HG03139 (cell line): ENCODE data around the gene OSBPL9.
"Not testable (repeated sequence)": the region's sequence is repeated elsewhere in the genome, so short reads cannot be mapped to it uniquely, and the experiment has no call there.

ENCODE experiments used
- ATAC-seq: cut with Tn5 transposase; IDR thresholded peaks from one replicate; pipeline ENCODE4 v1.9.1; 2021; ENCODE audit not compliant: unreplicated experiment

OSBPL9 gene

DNA sequence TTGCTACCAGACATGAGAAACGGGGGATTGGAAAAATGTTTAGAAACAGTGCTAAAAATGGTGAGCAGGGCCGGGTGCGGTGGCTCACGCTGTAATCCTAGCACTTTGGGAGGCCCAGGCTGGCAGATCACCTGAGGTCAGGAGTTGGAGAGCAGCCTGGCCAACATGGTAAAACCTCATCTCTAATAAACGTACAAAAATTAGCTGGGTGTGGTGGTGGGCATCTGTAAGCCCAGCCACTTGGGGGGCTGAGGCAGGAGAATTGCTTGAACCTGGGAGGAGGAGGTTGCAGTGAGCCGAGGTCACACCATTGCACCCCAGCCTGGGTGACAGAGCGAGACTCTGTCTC lies 116.5 kb downstream of the OSBPL9 start:
- not testable (repeated sequence) for ATAC-seq

DNA sequence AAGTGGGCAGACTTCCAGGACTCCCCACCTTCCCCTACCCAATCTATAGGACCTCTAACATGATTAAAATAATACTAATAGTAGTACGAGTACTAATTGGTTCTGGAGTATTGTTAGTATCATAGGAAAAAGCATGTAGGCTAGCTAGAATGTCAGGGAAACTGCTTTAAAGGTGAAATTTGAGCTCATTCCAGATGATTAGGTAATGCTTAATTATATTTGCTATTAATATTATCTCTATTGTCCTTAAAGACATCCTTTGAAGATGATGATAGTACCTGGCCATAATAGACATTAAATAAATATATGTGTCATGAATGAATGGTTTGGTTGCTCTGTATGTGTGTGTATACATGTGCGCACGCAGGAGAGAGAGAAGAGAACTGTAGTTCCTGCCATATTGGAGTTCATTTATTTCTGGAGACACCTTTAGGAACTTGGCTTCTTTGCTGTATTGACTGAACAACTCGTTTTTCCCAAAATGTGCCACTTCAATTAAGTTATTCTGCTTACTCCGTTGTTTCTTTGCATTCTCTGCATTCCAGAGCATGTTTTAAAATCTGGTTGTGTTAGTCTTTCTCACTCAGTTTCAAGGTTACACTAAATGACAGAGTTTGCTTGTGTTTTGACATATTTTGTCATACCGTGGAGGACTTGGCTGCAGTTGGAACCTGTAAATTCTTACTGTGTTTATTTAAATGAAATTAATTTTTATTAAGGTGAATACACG lies 117.1 kb downstream of the OSBPL9 start:
- no peak for ATAC-seq

DNA sequence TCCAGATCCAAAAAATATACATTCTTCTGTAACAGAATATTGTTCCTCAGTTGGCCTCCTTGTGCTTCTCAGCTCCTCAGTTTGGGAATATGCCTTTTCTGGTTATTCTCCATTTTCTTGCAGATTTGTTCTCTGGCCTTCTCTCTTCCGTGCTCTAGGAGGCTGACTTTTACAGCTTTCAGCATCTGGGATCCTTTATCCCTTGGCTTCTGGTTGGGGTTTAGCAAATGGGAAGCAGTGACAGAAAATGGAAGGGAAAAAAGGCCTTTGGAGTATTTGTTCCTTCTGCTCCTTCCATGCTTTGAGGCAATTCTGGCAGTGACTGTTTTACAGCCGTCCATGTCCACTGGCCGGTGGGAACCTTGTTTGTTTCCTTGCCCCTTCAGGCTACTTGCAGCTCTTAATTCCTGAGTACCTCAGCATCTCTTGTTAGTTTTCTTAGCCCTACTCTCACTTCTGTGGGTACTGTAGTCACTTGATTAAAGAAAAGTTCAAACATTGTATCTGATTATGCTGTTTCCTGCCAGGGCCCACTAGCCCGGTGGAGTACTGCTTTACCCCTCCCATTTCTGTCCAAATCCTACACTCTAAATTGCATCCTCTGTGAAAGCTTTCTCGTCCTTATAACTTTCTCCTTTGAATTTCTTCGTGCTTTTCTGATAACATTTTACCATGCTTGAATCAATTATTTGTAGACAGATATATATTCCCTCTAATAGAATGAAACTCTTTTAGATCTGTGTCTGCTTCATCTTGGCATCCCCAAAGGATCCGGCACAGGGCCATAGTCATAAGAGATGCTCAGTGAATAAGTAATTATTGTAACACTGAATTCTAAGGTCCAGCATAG lies 118.2 kb downstream of the OSBPL9 start:
- ATAC-seq: no peak

DNA sequence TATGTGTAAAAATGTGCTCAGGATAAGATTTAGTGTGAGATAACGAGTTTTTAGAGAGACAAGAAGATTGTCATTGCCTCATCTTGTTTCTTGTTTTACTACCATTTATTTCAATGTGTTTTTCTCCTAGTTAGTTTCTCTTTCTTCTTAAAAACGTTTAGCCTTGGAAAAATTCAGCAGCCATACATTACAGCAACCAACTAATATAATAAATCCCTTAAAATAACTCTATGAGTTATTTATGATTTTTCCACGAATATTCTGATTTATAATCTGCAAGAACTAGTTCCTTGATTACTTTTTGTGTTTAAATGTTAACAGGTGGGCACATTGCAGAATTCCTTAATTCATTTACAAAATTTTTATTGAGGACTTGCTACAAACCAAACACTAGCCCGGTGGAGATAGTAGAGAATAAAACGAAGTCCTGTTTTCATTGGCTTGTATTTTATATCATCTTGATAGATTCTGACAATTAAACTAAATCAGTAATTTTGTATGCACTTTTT lies 118.9 kb downstream of the OSBPL9 start:
- no peak for ATAC-seq

DNA sequence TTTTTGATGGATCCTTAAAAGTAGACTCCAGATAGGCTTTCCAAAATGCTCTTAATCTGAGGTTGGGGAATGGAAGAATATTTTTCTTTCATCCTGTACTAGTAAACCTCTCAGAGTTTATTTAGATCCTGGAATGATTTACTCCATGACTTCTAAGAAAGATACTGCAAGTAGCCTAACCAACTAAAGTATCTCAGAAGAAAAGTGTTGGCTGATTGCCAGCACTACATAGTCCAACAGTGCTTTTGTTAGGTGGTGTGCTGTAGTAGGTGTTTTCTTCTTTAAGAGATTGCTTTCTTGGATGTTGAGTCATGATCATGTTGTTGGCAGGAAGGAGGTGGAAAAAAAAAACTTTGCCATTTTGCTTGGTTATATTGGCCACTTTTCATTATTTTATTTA lies 119.8 kb downstream of the OSBPL9 start:
- no peak for ATAC-seq

DNA sequence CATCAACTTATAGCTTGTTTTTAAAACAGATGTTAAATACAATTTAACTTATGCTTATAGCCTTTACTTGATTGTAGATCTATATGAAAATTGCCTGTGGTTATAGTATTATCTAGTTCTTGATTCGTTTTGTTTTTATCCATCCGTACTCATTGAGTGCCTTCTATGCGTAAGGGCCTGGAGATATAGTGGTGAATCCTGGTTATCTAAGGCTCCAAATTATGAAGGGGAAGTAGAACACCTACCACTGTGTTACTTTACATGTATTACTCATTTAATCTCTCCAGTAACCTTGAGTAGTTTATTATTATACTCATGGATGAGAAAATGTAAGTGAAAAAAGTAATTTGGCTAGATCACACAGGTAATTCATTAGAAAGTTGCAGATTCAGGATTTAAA lies 121.8 kb downstream of the OSBPL9 start:
- no peak for ATAC-seq

DNA sequence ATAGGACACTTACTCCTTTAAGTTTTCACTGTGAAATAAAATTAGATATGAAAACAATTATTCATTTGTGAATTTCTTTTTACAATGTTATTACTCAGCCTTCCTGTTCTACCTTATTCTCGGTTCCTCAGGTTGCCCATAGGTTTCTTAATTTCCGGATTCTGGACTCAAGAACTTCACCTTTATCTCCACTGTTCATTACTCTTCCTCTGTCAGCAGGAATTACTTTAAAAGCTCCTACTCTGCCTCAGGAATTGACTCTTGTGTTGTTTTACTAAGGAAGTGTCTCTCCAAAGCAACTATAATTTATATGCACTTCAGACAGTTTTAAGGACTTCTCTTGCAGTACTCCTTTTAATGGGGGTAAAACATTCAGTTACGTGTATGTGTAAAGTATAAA lies 123.8 kb downstream of the OSBPL9 start:
- ATAC-seq: no peak

DNA sequence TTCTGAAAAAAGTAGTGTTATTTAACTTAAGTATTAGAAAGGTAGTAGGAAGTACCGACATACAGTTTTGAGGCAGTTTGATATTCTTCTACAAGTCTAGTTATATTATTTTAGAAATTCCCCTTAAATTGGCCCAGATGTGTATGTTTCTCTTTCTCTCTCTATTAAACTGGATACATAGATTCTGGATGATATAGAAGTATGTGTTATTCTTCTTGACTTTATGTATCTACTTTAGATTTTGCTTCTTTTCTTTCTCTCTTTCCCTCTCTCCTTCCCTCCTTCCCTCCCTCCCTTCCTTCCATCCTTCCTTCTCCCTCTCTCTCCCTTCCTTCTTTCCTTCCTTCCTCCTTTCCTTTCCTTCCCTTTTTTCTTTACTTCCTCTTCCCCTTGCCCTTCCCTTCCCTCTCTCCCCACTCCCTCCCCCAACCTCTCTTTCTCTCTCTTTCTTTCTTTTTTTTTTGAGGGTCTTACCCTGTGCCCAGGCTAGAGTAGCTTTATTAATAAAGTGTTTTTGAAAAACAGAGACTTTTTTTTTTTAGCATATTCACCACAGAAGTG lies 124.3 kb downstream of the OSBPL9 start:
- no peak for ATAC-seq

DNA sequence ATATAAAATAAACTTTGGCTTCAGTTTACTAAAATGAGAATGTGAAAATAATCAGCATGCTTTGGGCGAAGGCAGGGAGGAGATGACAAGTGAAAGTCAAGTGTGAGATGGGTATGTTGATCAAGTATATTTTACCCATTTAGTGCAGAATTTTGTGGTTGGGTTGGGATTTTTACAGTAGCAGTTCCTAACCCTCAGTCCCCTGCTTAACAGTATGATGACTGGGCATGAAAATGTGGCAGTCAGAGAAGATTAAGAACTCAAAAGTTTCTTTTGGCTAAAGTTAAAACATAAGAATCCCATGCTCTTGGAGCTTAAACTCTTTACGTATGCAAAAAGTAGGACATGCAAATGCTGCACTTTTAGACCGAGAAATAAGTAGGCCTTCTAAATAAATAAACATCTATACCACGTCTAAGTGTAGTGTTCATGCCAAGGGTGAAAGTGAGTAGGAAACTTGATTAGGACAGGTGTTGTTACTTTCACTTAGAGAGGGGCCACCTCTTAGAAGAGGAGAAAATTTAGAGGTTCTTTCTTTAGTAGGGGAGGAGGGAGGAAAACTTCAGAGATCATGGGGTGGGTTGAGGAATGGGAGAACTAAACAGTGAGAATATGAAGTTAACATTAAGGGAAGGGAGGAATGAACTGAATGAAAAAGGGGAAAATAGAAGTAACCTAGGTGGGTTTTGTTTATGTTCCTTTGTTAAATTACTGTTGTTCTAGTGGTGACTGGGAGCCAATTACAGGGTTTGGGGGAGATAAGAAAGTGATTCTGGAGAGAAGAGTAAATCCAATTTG lies 127.8 kb downstream of the OSBPL9 start:
- ATAC-seq: no peak

DNA sequence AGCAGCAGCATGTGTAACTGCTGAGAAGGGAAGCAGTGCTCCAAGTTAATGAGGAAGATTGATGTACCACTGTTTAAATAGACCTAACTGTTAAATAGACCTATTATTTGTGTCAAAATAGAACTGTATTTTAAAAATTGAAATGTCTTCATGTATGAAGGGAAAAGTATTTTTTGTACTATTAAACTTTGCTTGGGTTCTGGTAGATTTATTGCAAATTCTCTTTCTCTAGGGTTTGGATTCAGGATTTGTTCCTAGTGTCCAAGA lies 128.3 kb downstream of the OSBPL9 start:
- ATAC-seq: no peak

DNA sequence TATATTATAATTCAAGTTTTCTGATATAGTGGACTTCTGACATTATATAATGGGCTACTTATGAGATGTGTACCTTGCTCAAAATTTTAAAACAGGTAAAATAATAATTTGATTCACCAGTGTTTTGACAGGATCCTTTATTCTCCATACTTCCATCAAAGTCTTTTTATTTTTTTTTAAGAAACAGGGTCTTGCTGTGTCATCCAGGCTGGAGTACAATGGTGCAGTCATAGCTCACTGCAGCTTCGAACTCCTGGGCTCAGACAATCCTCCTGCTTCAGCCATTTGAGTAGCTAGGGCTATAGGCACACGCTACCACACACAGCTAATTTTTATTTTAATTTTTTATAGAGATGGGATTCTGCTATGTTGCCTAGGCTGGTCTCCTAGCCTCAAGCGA lies 132.3 kb downstream of the OSBPL9 start:
- ATAC-seq: no peak

DNA sequence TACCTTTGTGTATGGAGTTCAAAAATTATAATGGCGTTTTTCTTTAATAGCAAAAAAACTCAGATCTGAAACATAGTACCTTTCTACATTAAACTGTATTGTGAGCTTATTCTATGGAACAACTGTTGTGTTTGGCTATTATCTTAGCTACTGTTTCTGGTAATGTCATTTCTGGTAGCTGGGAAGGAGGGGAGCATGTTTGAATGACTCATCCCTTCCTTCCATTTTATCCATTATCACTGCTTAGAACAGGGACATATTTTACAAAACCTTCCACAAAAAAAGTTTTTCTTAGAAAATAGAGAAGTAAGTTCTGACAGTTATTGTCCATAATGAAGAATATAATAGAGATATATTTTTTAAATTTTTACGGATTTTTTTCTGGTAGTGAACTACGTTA lies 133.3 kb downstream of the OSBPL9 start:
- no peak for ATAC-seq

DNA sequence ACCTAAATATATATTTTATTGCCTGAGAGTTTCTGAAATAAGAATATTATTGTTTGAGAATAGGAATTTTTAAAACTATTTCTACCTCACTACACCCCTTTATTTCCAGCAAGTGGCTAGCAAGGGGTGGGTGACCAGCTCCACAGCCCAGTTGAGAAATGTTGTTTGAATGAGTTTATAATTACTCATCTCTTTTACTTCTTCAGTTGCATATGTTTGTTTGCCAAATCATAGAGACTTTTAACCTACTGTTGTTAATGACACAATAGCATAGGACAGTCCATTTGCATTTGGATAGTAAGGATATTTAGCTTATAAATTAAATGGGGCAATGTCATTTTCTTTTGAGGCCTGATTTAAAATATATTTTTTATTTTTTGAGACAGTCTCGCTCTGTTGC lies 133.8 kb downstream of the OSBPL9 start:
- no peak for ATAC-seq

DNA sequence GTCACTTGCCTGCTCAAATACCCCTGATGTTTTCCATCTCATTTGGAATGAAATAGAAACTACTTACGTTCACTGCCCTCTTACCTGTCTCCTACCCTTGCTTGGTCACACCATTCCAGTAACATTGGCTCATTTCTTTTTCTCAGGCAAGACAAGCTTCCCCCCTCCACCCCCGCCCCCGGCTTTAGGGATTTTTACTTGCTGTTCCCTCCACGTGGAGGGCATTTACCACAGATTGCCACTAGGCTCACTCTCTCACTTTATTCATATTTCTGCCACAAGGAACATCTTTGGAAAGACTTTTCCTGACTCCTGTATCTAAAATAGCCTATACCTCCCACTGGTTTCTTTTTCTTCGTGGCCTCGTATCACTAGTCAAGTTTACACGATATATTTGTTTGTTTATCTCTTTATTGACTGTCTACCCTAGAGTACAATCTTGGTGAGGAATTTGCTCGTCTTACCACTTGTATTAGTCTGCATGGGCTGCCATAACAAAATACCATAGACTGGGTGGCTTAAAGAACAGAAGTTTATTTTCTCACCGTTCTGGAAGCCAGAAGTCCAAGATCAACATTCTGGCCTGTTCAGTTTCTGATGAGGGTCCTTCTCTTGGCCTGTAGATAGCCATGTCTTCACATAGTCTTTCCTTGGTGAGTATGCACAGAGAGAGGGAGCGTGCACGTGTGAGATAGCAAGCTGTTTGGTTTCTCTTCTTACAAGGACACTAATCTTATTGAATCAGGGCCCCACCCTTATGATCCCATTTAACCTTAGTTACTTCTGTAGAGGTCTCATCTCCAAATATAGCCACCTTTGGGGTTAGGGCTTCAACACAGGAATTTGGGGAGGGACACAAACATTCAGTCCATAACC lies 135.4 kb downstream of the OSBPL9 start:
- no peak for ATAC-seq

DNA sequence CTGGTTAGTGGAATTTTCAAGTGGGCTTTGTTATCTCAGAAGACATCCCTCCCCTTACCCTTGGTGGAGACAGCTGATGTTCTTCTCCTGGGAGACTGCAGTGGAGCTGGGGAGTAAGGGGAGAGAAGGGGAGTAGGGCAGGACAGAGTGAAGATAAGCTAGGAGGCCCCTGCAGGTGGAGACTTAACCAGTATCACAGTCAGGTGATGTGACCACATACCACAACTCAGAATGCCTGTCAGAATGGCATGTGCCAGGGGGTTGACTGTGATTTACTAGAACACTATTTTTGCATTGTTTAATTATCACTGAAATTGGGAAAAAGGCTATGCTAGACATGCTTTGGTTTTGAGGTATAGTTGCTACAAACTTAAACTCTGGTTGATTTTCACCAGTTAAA lies 137.1 kb downstream of the OSBPL9 start:
- ATAC-seq: no peak

DNA sequence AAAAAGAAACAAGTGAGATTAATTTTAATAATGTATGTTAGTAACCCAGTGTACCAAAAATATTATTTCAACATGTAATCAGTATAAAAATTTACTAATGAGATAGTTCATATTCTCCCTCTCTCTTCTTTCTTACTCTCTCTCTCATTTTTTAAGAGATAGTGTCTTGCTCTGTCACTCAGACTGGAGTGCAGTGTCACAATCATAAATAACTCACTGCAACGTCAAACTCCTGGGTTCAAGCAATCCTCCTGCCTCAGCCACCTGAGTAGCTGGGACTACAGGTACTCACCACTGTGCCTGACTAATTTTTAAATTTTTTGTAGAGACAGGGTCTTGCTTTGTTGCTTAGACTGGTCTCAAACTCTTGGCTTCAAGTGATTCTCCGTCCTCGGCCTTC lies 137.8 kb downstream of the OSBPL9 start:
- ATAC-seq: no peak

DNA sequence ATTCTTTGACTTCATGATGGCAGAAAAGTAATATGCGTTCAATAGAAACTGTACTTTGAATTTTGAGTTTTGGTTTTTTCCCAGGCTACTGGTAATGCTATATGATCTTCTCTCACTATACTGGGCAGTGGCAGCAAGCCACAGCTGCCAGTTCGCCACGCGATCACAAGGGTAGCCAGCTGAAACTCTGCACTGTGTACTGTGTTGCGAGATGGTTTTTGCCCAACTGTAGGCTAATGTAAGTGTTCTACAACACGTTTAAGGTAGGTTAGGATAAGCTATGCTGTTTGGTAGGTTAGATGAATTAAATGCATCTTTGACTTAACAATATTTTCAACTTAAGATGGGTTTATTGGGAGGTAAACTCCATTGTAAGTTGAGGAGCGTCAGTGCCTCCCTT lies 138.5 kb downstream of the OSBPL9 start:
- no peak for ATAC-seq

DNA sequence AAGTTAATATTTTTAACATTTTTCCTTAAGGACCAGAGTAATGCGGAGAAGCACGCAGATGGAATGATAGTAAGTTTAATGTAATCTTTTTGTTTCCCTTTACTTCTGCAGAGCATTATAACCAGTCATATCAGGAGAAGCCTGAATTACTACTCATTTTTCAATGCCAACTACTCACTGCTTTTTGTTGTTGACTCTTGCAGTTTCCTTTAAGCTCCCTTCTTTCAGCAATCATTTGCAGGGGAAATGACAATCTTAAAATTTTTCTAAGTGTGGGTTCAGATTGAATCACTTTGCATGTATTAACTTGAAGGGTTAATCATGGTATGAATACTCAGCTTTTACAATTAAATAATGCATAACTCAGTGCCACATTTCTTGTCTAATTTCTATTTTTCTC lies 139.4 kb downstream of the OSBPL9 start:
- ATAC-seq: no peak

DNA sequence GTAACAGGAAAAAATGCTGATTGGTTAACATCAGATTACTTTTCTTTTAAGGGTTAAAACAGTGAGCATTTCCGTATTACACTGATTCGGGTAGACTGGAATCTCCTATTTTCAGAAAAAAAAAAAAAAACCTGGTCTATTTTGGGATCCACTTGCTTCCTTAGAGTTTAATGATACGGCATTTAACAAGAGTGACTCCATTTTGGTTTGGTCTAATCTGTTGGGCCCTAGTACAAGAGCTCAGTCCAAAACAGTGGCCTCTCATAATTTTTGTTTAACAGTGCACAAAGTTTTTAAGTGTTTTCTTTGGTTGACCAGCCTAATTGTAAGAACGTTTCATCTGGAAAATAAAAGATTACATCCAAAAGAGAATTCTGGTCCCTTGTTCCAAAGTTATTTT lies 141.4 kb downstream of the OSBPL9 start:
- ATAC-seq: no peak

DNA sequence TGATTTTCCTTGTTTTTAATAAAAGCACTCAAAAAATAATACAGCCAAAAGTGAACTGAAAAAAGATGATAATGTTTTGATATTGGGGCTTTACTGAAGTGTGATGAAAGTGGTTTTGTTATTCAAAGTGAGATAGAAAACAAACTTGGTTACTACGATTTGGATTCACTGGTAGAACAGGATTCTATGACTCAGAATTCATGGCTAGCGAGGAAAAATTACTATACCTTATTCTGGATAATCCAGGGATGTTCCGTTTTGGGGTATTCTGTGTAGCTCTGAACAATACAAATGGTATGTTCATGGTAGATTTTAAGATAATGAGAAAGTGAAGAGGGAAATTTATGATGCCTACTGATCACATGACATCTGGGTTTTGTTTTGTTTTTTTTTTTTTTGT lies 144.0 kb downstream of the OSBPL9 start:
- no peak for ATAC-seq

DNA sequence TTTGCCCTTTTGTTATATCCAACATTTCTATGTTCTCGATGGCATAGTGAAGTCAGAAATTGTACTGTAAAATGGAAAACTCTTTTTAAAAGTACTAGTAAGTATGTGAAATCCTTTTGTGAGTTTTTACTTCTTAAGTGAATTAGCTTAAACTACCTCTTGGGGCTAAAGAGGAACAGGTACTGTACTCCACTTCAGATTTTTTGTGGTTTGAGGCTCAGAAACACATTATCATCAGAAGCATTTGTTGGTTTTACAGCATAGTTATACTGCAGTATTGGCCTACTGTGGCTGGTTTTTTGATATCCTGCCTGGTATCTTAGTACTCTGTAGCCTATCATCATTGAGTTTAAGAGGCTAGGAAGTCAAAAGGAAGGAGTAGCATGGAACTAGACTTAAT lies 144.5 kb downstream of the OSBPL9 start:
- ATAC-seq: no peak
